PC-9 (cell line): ENCODE data around the gene UBAP2. TPM values are rescaled to one million over a fixed set of nuclear protein-coding genes. Genes with fewer than 3 reads are reported as not detected.
"Not testable (repeated sequence)": the region's sequence is repeated elsewhere in the genome, so short reads cannot be mapped to it uniquely, and the experiment has no call there.

Source experiments
- BruUV-seq: library from RNA; stranded (reverse); fragments of 400-500 nt; replicated peaks from 2 replicates; lab custom pipeline; 2021; lab: Mats Ljungman, UMichigan
- CTCF ChIA-PET: fragments of 300-600 bp; sonication (Branson Sonifier 250); formaldehyde crosslinking; loops from one replicate; lab custom pipeline; 2022; ENCODE audit warnings: antibody characterized with exemption; lab: Charles Lee
- POLR2A ChIA-PET: fragments of 300-600 bp; sonication (Branson Sonifier 250); formaldehyde crosslinking; loops from one replicate; lab custom pipeline; 2022; ENCODE audit warnings: antibody characterized with exemption; ENCODE audit not compliant: unreplicated experiment; lab: Charles Lee
- DNase-seq, 2 experiments: peaks; one replicate each; pipeline versions ENCODE4 v3.0.0 to v3.0.0-alpha.2; 2015 to 2022; ENCODE audit warnings: mixed read lengths in 1 of 2
- H2AFZ ChIP-seq: fragments of 200-600 bp; sonication (generic); 2 replicates; pipeline ENCODE4 v1.8.1; 2017; ENCODE audit warnings: antibody characterized with exemption
- H3F3A ChIP-seq: fragments of 200-600 bp; sonication (generic); 2 replicates; pipeline ENCODE4 v1.8.1; 2017; ENCODE audit warnings: antibody characterized with exemption, mild to moderate bottlenecking, low read depth; ENCODE audit not compliant: insufficient read depth
- H3K27ac ChIP-seq: fragments of 200-600 bp; sonication (generic); 2 replicates; pipeline ENCODE4 v1.6.1; 2016; ENCODE audit warnings: mixed run types
- H3K27me3 ChIP-seq: fragments of 200-600 bp; sonication (generic); 2 replicates; pipeline ENCODE4 v1.6.1; 2016; ENCODE audit warnings: low read depth, mixed run types; ENCODE audit not compliant: insufficient read depth
- H3K36me3 ChIP-seq: fragments of 200-600 bp; sonication (generic); 2 replicates; pipeline ENCODE4 v1.6.1; 2016; ENCODE audit warnings: low read depth, mixed run types
- H3K4me1 ChIP-seq: fragments of 200-600 bp; sonication (generic); replicated peaks from 2 replicates; pipeline ENCODE4 v1.6.1; 2016; ENCODE audit warnings: mixed run types; ENCODE audit not compliant: insufficient read depth
- H3K4me2 ChIP-seq: fragments of 200-600 bp; sonication (generic); 2 replicates; pipeline ENCODE4 v1.6.1; 2017; ENCODE audit warnings: mixed run types
- H3K4me3 ChIP-seq: fragments of 200-600 bp; sonication (generic); 2 replicates; pipeline ENCODE4 v1.6.1; 2016; ENCODE audit warnings: mixed run types
- H3K79me2 ChIP-seq: fragments of 200-600 bp; sonication (generic); 2 replicates; pipeline ENCODE4 v1.6.1; 2017; ENCODE audit warnings: low read depth, mixed run types
- H3K9me2 ChIP-seq: fragments of 200-600 bp; sonication (generic); 2 replicates; pipeline ENCODE4 v1.8.1; 2017; ENCODE audit warnings: mild to moderate bottlenecking; ENCODE audit not compliant: insufficient read depth
- H3K9me3 ChIP-seq: fragments of 200-600 bp; sonication (generic); 2 replicates; pipeline ENCODE4 v1.8.1; 2016; ENCODE audit warnings: low read depth; ENCODE audit not compliant: insufficient read depth
- H4K20me1 ChIP-seq: fragments of 200-600 bp; sonication (generic); 2 replicates; pipeline ENCODE4 v1.8.1; 2017; ENCODE audit not compliant: insufficient read depth
- EZH2 ChIP-seq: fragments of 200-600 bp; sonication (generic); IDR thresholded peaks from 2 replicates; pipeline ENCODE4 v1.8.0; 2017; ENCODE audit warnings: antibody characterized with exemption, low read depth
- intact Hi-C: fragments of 100-400 bp; cut with micrococcal nuclease; formaldehyde crosslinking; loops from one replicate; pipeline ENCODE4 v1.10.0; 2022; ENCODE audit not compliant: unreplicated experiment
- total RNA-seq: library from RNA; stranded (reverse); gene quantifications from 2 replicates; pipeline ENCODE4 v1.2.3, GENCODE V29; 2021
- TF ChIP-seq, protein P1 (sequence below): fragments of 200-600 bp; sonication (generic); conservative IDR thresholded peaks from 2 replicates; pipeline ENCODE4 v1.6.1; 2017; ENCODE audit warnings: mixed run types, antibody characterized with exemption, mild to moderate bottlenecking, moderate library complexity

Gene UBAP2
- total RNA-seq, 1 experiment from 2014 or later = 27.6 TPM

DNA sequence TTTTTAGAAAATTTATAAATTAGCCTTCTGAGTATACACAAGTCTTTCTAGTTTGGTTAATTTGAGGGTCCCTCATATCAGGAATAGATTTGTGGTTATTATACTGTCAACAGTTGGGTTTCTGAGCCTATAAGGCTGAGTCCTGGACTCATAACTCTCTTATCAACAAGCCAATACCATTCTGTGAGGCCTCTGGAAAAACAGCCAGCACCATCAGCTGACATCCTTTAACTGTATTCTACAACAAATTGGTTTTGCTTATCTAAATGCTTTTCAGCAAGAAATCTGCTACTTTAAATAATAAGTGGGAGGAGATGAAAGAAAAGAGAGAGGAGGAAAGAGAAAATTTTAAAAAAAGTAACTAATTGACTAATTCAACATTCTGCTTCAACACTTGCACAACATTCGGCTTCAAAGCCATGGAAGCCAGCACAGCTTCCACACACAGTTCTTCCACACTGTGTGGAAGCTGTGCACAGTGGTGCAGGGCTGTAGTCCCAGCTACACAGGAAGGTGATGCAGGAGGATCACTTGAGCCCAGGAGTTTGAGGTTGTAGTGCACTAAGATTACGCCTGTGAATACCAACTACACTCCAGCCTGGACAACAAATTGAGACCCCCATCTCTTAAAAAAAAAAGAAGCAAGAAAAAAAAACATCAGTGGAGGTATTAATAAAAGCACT lies 84.5 kb downstream of the UBAP2 start:
- no peaks in the 10 kb centered on the region for H3K36me3 ChIP-seq
- H3K27me3 ChIP-seq = no peaks in the 10 kb centered on the region
- CTCF ChIA-PET = no interaction called here
- H2AFZ ChIP-seq = no peak overlapping the region
- intact Hi-C loops = no loop called here
- H3K4me1 ChIP-seq = no peaks in the 10 kb centered on the region
- peaks cover under 1% of the 10 kb centered on the region; the same call in 1 of the 2 replicates for H3F3A ChIP-seq
- H3K4me2 ChIP-seq = no peak overlapping the region
- H3K79me2 ChIP-seq = no peaks in the 10 kb centered on the region
- BruUV-seq = no TSS peak
- H3K9me3 ChIP-seq = no peaks in the 10 kb centered on the region
- H3K9me2 ChIP-seq = no peaks in the 10 kb centered on the region
- H4K20me1 ChIP-seq = no peaks in the 10 kb centered on the region; the same call in 1 of the 2 replicates
- no peak overlapping the region for H3K27ac ChIP-seq
- POLR2A ChIA-PET = no interaction called here
- DNase-seq = no peak
- TF ChIP-seq EZH2 = no peak
- TF ChIP-seq, protein P1, sequence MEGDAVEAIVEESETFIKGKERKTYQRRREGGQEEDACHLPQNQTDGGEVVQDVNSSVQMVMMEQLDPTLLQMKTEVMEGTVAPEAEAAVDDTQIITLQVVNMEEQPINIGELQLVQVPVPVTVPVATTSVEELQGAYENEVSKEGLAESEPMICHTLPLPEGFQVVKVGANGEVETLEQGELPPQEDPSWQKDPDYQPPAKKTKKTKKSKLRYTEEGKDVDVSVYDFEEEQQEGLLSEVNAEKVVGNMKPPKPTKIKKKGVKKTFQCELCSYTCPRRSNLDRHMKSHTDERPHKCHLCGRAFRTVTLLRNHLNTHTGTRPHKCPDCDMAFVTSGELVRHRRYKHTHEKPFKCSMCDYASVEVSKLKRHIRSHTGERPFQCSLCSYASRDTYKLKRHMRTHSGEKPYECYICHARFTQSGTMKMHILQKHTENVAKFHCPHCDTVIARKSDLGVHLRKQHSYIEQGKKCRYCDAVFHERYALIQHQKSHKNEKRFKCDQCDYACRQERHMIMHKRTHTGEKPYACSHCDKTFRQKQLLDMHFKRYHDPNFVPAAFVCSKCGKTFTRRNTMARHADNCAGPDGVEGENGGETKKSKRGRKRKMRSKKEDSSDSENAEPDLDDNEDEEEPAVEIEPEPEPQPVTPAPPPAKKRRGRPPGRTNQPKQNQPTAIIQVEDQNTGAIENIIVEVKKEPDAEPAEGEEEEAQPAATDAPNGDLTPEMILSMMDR = no peak
- no peak overlapping the region for H3K4me3 ChIP-seq

DNA sequence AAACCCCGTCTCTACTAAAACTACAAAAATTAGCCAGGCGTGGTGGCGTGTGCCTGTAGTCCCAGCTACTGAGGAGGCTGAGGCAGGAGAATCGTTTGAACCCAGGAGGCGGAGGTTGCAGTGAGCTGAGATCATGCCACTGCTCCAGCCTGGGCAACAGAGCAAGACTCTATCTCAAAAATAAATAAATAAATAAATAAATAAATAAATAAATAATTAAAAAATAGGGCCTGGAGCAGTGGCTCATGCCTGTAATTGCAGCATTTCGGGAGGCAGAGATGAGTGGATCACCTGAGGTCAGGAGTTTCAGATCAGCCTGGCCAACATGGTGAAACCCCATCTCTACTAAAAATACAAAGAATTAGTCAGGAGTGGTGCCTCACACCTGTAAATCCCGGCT lies 86.2 kb downstream of the UBAP2 start:
- BruUV-seq, POLR2A ChIA-PET, CTCF ChIA-PET: not testable (repeated sequence)

DNA sequence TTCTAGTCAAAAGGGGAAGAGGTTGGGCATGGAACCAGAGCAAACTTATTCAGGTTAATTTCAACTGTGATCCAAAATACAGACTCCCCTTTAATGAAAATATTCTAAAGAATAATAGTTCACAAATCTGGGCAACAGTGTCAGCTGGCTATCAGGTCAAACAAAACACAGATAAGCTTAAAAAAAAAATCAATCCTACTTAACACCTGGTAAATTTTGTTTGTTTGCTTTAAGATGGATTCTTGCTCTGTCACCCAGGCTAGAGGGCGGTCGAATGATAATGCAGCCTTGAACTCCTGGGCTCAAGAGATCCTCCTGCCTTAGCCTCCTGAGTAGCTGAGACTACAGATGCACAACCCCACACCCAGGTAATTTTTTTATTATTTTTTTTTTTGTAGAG lies 89.0 kb downstream of the UBAP2 start:
- POLR2A ChIA-PET = no interaction called here
- TF ChIP-seq EZH2 = no peak
- TF ChIP-seq, protein P1 = no peak
- CTCF ChIA-PET = no interaction called here

More for the DNA sequence above, 86.2 kb downstream of the UBAP2 start:
- H3K27me3 ChIP-seq, H3K4me1 ChIP-seq, H3K36me3 ChIP-seq, intact Hi-C loops, H3F3A ChIP-seq, H3K4me3 ChIP-seq, H3K9me2 ChIP-seq, H3K79me2 ChIP-seq, H4K20me1 ChIP-seq, DNase-seq, H3K27ac ChIP-seq, H3K4me2 ChIP-seq, H3K9me3 ChIP-seq, H2AFZ ChIP-seq: not testable (repeated sequence)

More for the DNA sequence above, 89.0 kb downstream of the UBAP2 start:
- H2AFZ ChIP-seq = no peak overlapping the region
- H3K36me3 ChIP-seq = no peaks in the 10 kb centered on the region
- BruUV-seq = no TSS peak
- H4K20me1 ChIP-seq = no peaks in the 10 kb centered on the region; the same call in 1 of the 2 replicates
- H3K9me3 ChIP-seq = no peaks in the 10 kb centered on the region
- intact Hi-C loops = no loop called here
- no peak overlapping the region for H3K4me3 ChIP-seq
- H3K4me1 ChIP-seq = no peaks in the 10 kb centered on the region
- no peaks in the 10 kb centered on the region for H3K9me2 ChIP-seq
- no peak overlapping the region for H3K4me2 ChIP-seq
- no peaks in the 10 kb centered on the region for H3K79me2 ChIP-seq
- H3F3A ChIP-seq = no peaks in the 10 kb centered on the region
- H3K27ac ChIP-seq = no peak overlapping the region
- DNase-seq = no peak
- H3K27me3 ChIP-seq = no peaks in the 10 kb centered on the region
